ENCODE results near the gene COL6A2. TPM values are rescaled to one million over a fixed set of nuclear protein-coding genes. Genes with fewer than 3 reads are reported as not detected.

COL6A2 gene
- total RNA-seq, 5 donors from 2014 or later (not counting 1 experiment from before 2014, with no cell fraction given): 33.8 to 85.2 (median 60.7) TPM

DNA sequence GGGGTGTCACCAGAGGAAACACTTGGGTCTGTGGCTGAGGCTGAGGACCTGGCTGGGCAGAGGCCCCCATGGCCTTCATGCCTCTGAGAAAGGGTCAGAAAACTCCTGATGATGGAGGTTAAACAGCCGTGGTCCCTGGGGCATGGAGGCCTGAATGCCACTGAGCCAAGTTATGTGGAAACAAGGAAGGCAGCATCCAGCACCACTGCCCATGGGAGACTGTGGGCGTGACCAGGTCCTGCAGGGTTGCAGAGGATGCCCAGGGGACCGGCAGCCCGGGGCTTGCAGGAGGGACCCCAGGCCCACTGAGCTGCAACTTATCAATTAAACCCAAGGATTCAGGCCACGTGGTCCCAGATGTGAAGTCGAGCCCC lies 18.9 kb upstream of the COL6A2 start:
- no peak overlapping the region for H3K27ac ChIP-seq (ENCODE audit: low read length)
- no peaks in the 10 kb centered on the region for H3K36me3 ChIP-seq (ENCODE audit: control insufficient read depth in 2 of 2, extremely low read depth in 1 of 2, insufficient read depth in 1 of 2, low read length in 1 of 2)
- peaks cover 0 to 51% of the 10 kb centered on the region in 2 experiments for H3K27me3 ChIP-seq (replicated peaks in 1 of 2; ENCODE audit: control insufficient read depth in 2 of 2, extremely low read depth in 1 of 2, insufficient read depth in 2 of 2, low read length in 1 of 2)
- H3K36me3 Mint-ChIP-seq: no peaks in the 10 kb centered on the region
- WGBS (ENCODE audit: insufficient coverage): 83% methylated on average over 6 of the region's 6 CpGs
- H3K27me3 Mint-ChIP-seq: peaks cover 0 to 8% of the 10 kb centered on the region in 2 donors
- H3K9me3 ChIP-seq: no peaks in the 10 kb centered on the region
- no peaks in the 10 kb centered on the region for H3K4me1 Mint-ChIP-seq
- CTCF ChIA-PET: no interaction called here
- no peaks in the 10 kb centered on the region for H3K9me3 Mint-ChIP-seq
- no peak overlapping the region for H3K4me3 ChIP-seq (ENCODE audit: control insufficient read depth in 1 of 2, extremely low read depth in 1 of 2, low read length in 1 of 2)
- DNase-seq: peak in 1 of 35 experiments; percentile 10
- no peaks in the 10 kb centered on the region for H3K4me1 ChIP-seq (ENCODE audit: control insufficient read depth in 1 of 2, extremely low read depth in 1 of 2, insufficient read depth in 2 of 2, low read length in 2 of 2)
- H3K4me3 Mint-ChIP-seq: no peak overlapping the region
- POLR2A ChIA-PET: no interaction called here
- no peak for ATAC-seq (replicated peaks in 1 of 4)
- H3K27ac Mint-ChIP-seq: no peak overlapping the region

DNA sequence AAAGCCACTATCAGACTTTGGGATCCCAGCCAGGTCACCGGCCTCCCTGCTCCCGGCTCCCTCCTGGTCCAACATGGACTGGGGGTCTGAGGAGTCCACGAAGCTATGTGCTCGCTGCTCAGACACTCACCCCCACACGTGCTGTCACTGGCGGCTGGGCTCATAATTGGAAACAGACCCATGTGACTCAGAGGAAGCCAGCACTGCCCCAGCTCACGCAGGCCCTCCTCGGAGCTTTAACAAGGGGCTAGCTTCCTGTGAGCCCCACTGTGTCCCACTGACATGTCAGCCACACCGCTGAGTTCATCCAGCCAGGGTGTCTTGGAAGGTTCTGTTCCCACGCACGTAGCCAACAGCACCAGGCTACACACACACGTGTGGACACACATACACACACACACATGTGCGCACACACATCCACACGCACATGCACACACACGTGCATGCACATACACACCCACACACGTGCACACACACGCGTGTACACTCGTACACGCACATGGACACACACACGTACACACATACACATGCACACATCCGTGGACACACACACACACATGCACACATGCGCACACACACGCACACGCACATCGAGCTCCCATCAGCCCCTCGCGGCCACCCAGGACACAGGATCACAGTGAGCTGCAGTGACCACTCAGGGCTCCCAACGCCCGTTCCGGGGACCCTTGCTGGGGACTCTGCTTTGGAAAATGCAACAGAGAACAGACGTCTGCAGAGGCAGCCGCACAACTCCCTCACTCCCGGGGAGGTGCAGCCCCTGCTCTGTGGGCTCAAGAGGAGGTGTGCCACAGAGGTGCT lies 18.4 kb upstream of the COL6A2 start:
- no peaks in the 10 kb centered on the region for H3K9me3 Mint-ChIP-seq
- POLR2A ChIA-PET: no interaction called here
- H3K36me3 Mint-ChIP-seq: no peaks in the 10 kb centered on the region
- Histone ChIP-seq H3K4me3 (ENCODE audit: control insufficient read depth in 1 of 2, extremely low read depth in 1 of 2, low read length in 1 of 2) (no peak overlapping the region), H3K27ac (ENCODE audit: low read length) (no peak overlapping the region), H3K36me3 (ENCODE audit: control insufficient read depth in 2 of 2, extremely low read depth in 1 of 2, insufficient read depth in 1 of 2, low read length in 1 of 2) (no peaks in the 10 kb centered on the region), H3K9me3 (no peaks in the 10 kb centered on the region), H3K27me3 (replicated peaks in 1 of 2; ENCODE audit: control insufficient read depth in 2 of 2, extremely low read depth in 1 of 2, insufficient read depth in 2 of 2, low read length in 1 of 2) (peaks cover 0 to 57% of the 10 kb centered on the region in 2 experiments), H3K4me1 (ENCODE audit: control insufficient read depth in 1 of 2, extremely low read depth in 1 of 2, insufficient read depth in 2 of 2, low read length in 2 of 2) (no peaks in the 10 kb centered on the region)
- no peak overlapping the region for H3K4me3 Mint-ChIP-seq
- DNase-seq (peak in 1 of 35 experiments; percentile 23), ATAC-seq (replicated peaks in 1 of 4) (no peak)
- 78% methylated on average over 31 of the region's 34 CpGs for WGBS (ENCODE audit: insufficient coverage)
- no peaks in the 10 kb centered on the region for H3K4me1 Mint-ChIP-seq
- CTCF ChIA-PET: no interaction called here
- H3K27ac Mint-ChIP-seq: no peak overlapping the region
- peaks cover 0 to 8% of the 10 kb centered on the region in 2 donors for H3K27me3 Mint-ChIP-seq

DNA sequence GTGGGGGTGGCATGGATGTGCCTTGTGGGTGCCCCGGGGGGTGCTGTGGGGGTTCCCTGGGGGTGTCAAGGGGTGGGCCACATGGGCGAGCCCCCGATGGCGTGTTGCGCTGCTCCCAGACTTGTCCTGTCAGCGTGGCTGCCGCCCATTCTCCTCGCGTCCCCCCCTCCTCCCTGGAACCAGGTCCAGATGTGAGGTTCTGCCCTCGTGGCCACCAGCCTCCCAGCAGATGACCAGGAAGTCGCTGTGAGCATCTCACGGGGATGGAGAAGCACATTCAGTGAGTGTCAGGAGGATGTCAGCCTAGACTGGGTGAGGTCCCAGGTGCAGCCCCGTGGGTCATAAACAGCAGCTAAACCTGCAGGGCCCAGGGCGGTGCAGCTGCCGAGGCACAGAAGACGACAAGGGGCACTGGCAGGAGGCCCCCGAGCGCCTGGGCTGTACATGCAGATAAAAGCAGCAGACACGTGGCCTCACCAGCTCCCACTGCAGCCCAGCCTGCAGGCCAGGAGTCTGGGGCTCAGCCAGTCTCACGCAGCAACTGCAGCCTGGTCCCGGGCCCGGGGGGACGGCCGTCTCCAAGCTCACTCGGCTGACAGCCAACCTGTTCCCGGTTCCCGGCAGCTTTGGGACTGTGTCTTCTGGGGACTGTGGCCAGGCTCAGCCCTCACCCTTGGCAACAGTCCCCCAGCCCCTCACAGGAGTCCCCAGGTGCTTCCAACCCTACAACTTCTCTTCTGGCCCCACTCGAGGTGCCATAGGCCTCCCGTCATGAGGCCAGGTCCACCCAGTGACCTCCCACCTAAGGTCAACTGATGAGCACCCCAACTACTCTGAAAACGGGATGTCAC lies 17.5 kb upstream of the COL6A2 start:
- CTCF ChIA-PET: no interaction called here
- 87% methylated on average over 26 of the region's 30 CpGs for WGBS (ENCODE audit: insufficient coverage)
- POLR2A ChIA-PET: no interaction called here
- DNase-seq: peak in 2 of 35 experiments; percentile 3 to 21
- Mint-ChIP-seq H3K4me1 (no peaks in the 10 kb centered on the region), H3K4me3 (no peak overlapping the region), H3K27ac (no peak overlapping the region), H3K36me3 (no peaks in the 10 kb centered on the region), H3K27me3 (peaks cover 0 to 8% of the 10 kb centered on the region in 2 donors), H3K9me3 (no peaks in the 10 kb centered on the region)
- H3K36me3 ChIP-seq (ENCODE audit: control insufficient read depth in 2 of 2, extremely low read depth in 1 of 2, insufficient read depth in 1 of 2, low read length in 1 of 2): no peaks in the 10 kb centered on the region
- no peaks in the 10 kb centered on the region for H3K9me3 ChIP-seq
- ATAC-seq (replicated peaks in 1 of 4): no peak
- H3K4me3 ChIP-seq (ENCODE audit: control insufficient read depth in 1 of 2, extremely low read depth in 1 of 2, low read length in 1 of 2): no peak overlapping the region
- no peaks in the 10 kb centered on the region for H3K4me1 ChIP-seq (ENCODE audit: control insufficient read depth in 1 of 2, extremely low read depth in 1 of 2, insufficient read depth in 2 of 2, low read length in 2 of 2)
- no peak overlapping the region for H3K27ac ChIP-seq (ENCODE audit: low read length)
- H3K27me3 ChIP-seq (replicated peaks in 1 of 2; ENCODE audit: control insufficient read depth in 2 of 2, extremely low read depth in 1 of 2, insufficient read depth in 2 of 2, low read length in 1 of 2): peaks cover 0 to 60% of the 10 kb centered on the region in 2 experiments

DNA sequence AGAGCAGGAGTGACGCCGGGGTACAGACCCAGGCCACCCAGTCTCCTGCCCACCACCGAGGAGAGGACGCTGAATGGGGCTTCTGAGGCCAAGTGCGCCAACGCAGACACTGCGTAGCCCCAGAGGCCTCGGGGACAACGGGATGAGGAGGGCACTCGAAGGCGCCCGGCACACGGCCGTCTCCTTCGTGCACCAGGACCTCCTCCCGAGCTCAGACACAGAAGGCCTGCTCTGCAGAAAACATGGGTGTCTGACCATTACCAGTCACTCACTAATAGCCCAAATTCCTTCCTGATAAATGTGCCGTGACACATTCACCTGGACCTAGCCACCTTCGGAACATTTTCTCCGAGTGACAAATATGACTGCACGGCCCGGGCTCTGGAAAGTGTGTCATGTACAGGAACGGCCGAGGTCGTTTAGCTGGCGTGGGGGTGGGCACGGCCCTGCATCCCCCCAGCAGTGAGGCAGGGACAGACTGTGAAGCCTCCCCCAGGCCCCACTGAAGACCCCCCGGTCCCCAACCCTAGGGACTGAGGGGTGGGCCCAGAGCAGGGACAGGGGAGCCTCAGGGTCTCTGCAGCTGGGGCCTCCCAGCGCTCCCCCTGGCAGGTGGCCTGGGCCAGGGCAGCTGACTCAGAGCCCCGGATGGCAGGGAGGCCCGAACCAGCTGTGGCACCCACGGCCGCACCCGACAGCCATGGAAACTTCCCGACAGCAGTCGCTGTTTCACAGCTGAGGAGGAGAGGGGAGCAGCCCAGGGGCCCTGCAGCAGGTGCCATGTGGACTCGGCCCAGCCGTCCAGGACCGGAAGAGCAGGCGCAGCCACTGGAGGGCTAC lies 16.7 kb upstream of the COL6A2 start:
- H3K27ac ChIP-seq (ENCODE audit: low read length): no peak overlapping the region
- POLR2A ChIA-PET: no interaction called here
- H3K27ac Mint-ChIP-seq: no peak overlapping the region
- H3K36me3 ChIP-seq (ENCODE audit: control insufficient read depth in 2 of 2, extremely low read depth in 1 of 2, insufficient read depth in 1 of 2, low read length in 1 of 2): no peaks in the 10 kb centered on the region
- H3K9me3 Mint-ChIP-seq: no peaks in the 10 kb centered on the region
- CTCF ChIA-PET: no interaction called here
- no peaks in the 10 kb centered on the region for H3K9me3 ChIP-seq
- no peak overlapping the region for H3K4me3 ChIP-seq (ENCODE audit: control insufficient read depth in 1 of 2, extremely low read depth in 1 of 2, low read length in 1 of 2)
- peaks cover 0 to 60% of the 10 kb centered on the region in 2 experiments for H3K27me3 ChIP-seq (replicated peaks in 1 of 2; ENCODE audit: control insufficient read depth in 2 of 2, extremely low read depth in 1 of 2, insufficient read depth in 2 of 2, low read length in 1 of 2)
- H3K4me3 Mint-ChIP-seq: no peak overlapping the region
- no peak for ATAC-seq (replicated peaks in 1 of 4)
- no peaks in the 10 kb centered on the region for H3K4me1 ChIP-seq (ENCODE audit: control insufficient read depth in 1 of 2, extremely low read depth in 1 of 2, insufficient read depth in 2 of 2, low read length in 2 of 2)
- 87% methylated on average over 37 of the region's 39 CpGs for WGBS (ENCODE audit: insufficient coverage)
- H3K4me1 Mint-ChIP-seq: no peaks in the 10 kb centered on the region
- H3K27me3 Mint-ChIP-seq: peaks cover 0 to 8% of the 10 kb centered on the region in 2 donors
- H3K36me3 Mint-ChIP-seq: no peaks in the 10 kb centered on the region
- peak in 2 of 35 experiments; percentile 5 to 22 for DNase-seq

DNA sequence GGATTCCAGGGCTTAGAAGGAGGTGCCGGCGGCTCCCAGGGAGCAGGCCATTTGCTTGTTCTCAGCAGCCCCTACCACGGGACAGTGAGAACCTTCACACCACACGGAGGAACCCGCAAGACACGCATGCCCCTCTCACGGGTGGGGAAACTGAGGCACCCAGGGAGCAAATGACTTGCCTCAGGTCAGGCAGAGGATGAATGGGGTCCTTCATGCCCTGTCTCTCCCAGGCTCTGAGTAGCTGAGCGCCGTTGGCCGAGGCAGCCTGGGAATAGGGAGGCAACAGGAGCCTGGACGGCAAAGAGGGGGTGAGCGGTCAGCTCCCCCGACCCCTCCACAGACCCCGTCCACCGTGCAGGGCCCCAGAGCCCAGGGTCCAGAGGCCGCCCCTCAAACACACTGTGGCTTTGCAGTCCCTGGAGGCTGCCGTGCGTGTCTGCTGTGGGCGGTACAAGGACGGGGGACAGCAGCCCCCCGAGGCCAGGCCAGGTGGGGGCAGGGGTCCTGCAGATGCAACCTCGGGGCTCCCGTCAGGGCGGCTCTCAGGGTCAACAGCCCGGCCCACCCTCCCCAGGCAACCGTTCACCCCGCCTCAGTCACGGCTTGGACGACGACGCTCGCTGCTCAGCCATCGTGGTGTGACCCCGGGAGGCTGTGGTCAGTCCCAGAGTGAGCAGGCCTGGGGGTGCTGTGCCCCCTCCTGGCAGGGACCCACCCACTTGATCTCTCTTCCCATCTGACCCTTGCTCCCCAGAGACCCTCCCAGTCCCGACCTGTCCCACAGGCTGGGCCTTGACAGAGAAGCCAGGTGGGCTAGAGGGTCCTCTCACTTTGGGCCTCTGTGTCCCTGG lies 15.8 kb upstream of the COL6A2 start:
- H3K4me3 Mint-ChIP-seq: no peak overlapping the region
- no peak overlapping the region for H3K27ac ChIP-seq (ENCODE audit: low read length)
- no peaks in the 10 kb centered on the region for H3K9me3 ChIP-seq
- ATAC-seq (replicated peaks in 1 of 4) (no peak), DNase-seq (peak in 1 of 35 experiments; percentile 10)
- no peaks in the 10 kb centered on the region for H3K36me3 Mint-ChIP-seq
- H3K9me3 Mint-ChIP-seq: peaks cover 0 to 5% (median 5%) of the 10 kb centered on the region in 3 donors
- peaks cover 0 to 8% of the 10 kb centered on the region in 2 donors for H3K27me3 Mint-ChIP-seq
- no peak overlapping the region for H3K4me3 ChIP-seq (ENCODE audit: control insufficient read depth in 1 of 2, extremely low read depth in 1 of 2, low read length in 1 of 2)
- no peak overlapping the region for H3K27ac Mint-ChIP-seq
- CTCF ChIA-PET: no interaction called here
- POLR2A ChIA-PET: no interaction called here
- 83% methylated on average over 34 of the region's 35 CpGs for WGBS (ENCODE audit: insufficient coverage)
- H3K36me3 ChIP-seq (ENCODE audit: control insufficient read depth in 2 of 2, extremely low read depth in 1 of 2, insufficient read depth in 1 of 2, low read length in 1 of 2): no peaks in the 10 kb centered on the region
- no peaks in the 10 kb centered on the region for H3K4me1 ChIP-seq (ENCODE audit: control insufficient read depth in 1 of 2, extremely low read depth in 1 of 2, insufficient read depth in 2 of 2, low read length in 2 of 2)
- H3K4me1 Mint-ChIP-seq: no peaks in the 10 kb centered on the region
- H3K27me3 ChIP-seq (replicated peaks in 1 of 2; ENCODE audit: control insufficient read depth in 2 of 2, extremely low read depth in 1 of 2, insufficient read depth in 2 of 2, low read length in 1 of 2): peaks cover 0 to 60% of the 10 kb centered on the region in 2 experiments
